K562 (cell line): ENCODE data around the gene APOC4. TPM values are rescaled to one million over a fixed set of nuclear protein-coding genes. Genes with fewer than 3 reads are reported as not detected.

Experiments
- GTF2A2 ChIP-seq: IDR thresholded peaks from 2 replicates; pipeline ENCODE4 v1.6.1; 2016; ENCODE audit warnings: mild to moderate bottlenecking, missing genetic modification characterization, missing compliant biosample characterization
- NFRKB ChIP-seq: fragments of 450-650 bp; IDR thresholded peaks from 2 replicates; pipeline ENCODE4 v1.6.1; 2016; ENCODE audit warnings: low read depth
- ZNF586 ChIP-seq: fragments of 450-650 bp; formaldehyde crosslinking; conservative IDR thresholded peaks from 2 replicates; pipeline ENCODE4 v1.4.0; 2020; ENCODE audit warnings: mild to moderate bottlenecking, moderate library complexity
- ZNF592 ChIP-seq: fragments of 450-650 bp; IDR thresholded peaks from 2 replicates; pipeline ENCODE4 v1.6.1; 2017; ENCODE audit warnings: antibody characterized with exemption, mild to moderate bottlenecking
- polyA plus RNA-seq, 8 experiments: library from polyadenylated mRNA; depleted of rRNA in 4 of 8; stranded (reverse) in 5 of 8; unstranded in 3 of 8; fragments of >200 nt; fragmentation: Nextera tagmentation in 2 of 8; fragmentation: Illumina TruSeq in 1 of 8; extraction: Ambion mirVana in 2 of 8; extraction: Trizol in 1 of 8; gene quantifications; 2 replicates each; pipeline versions ENCODE4 v1.2.1 to v1.2.3, GENCODE V29; 2011 to 2014; ENCODE audit warnings: inconsistent platforms in 1 of 8, missing spikeins in 1 of 8
- total RNA-seq, 7 experiments: library from RNA; depleted of rRNA in 6 of 7; stranded (reverse); fragments of >200 nt in 6 of 7; fragmentation: Illumina TruSeq in 2 of 7; extraction: Trizol in 2 of 7; gene quantifications; 2 replicates each; pipeline versions ENCODE4 v1.2.1 to v1.2.3, GENCODE V29; 2011 to 2021; ENCODE audit warnings: low replicate concordance in 1 of 7
- TF ChIP-seq, protein P1 (sequence below), 2 experiments: fragments of 450-650 bp; IDR thresholded peaks; 2 replicates each; pipeline ENCODE4 v1.6.1; 2016; ENCODE audit warnings: mild to moderate bottlenecking in 2 of 2, borderline replicate concordance in 1 of 2, low read depth in 1 of 2, moderate library complexity in 1 of 2
- TF ChIP-seq, protein P2 (sequence below): fragments of 450-650 bp; IDR thresholded peaks from 2 replicates; pipeline ENCODE4 v1.6.1; 2016; ENCODE audit warnings: low read depth, mild to moderate bottlenecking, moderate library complexity
- TF ChIP-seq, protein P3 (sequence below): sonication (generic); formaldehyde crosslinking; IDR thresholded peaks from 2 replicates; pipeline ENCODE4 v1.9.0; 2022; ENCODE audit warnings: mild to moderate bottlenecking, missing genetic modification reagents

APOC4 gene
- total and polyA plus RNA-seq, 9 of the 15 experiments (the other 6 are each of a cell fraction or from before 2014, with no cell fraction given), result 0.46 TPM; not detected in 8

GRCh38 chr19:44903602-44904425 is 38.2 kb upstream of the APOC4 start (continued):
- TF ChIP-seq, protein P1, sequence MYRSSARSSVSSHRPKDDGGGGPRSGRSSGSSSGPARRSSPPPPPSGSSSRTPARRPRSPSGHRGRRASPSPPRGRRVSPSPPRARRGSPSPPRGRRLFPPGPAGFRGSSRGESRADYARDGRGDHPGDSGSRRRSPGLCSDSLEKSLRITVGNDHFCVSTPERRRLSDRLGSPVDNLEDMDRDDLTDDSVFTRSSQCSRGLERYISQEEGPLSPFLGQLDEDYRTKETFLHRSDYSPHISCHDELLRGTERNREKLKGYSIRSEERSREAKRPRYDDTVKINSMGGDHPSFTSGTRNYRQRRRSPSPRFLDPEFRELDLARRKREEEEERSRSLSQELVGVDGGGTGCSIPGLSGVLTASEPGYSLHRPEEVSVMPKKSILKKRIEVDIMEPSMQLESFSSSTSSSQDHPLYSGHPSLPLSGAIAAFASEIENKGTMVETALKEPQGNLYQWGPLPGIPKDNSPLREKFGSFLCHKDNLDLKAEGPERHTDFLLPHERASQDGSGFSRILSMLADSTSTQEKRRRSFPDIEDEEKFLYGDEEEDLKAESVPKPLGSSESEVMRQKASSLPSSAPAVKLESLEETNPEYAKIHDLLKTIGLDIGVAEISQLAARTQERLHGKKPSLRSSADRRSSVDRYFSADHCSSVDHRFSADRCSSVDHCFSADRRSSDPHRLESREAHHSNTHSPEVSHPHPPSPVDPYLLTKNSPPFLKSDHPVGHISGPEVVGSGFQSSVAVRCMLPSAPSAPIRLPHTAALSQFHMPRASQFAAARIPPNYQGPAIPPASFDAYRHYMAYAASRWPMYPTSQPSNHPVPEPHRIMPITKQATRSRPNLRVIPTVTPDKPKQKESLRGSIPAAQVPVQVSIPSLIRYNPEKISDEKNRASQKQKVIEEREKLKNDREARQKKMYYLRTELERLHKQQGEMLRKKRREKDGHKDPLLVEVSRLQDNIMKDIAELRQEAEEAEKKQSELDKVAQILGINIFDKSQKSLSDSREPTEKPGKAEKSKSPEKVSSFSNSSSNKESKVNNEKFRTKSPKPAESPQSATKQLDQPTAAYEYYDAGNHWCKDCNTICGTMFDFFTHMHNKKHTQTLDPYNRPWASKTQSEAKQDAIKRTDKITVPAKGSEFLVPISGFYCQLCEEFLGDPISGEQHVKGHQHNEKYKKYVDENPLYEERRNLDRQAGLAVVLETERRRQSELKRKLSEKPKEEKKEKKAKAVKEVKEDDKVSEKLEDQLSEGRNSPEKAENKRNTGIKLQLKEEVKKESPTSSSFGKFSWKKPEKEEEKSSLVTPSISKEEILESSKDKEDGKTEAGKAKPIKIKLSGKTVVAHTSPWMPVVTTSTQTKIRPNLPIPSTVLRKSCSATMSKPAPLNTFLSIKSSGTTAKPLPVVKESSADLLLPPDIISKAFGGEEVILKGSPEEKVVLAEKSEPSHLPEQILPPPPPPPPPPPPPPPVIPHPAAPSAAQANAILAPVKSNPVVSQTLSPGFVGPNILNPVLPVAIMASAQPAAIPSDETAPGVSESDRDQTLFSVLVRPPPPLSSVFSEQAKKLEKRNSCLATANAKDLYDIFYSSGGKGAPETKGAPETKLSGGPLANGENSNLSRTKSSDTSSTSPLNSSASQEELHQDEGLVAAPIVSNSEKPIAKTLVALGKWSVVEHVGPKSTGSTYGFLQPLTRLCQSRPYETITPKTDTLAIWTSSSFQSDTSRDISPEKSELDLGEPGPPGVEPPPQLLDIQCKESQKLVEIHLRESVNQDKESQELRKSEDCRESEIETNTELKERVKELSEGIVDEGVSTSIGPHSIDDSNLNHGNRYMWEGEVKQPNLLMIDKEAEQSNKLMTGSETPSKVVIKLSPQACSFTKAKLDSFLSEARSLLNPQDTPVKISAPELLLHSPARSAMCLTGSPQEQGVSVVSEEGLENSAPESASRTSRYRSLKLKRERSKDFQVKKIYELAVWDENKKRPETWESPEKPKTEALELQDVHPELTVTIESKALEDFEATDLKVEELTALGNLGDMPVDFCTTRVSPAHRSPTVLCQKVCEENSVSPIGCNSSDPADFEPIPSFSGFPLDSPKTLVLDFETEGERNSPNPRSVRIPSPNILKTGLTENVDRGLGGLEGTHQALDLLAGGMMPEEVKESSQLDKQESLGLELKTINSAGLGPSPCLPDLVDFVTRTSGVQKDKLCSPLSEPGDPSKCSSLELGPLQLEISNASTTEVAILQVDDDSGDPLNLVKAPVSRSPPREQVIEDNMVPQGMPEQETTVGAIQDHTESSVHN (IDR thresholded peaks at IDR 0.05; ENCODE audit: borderline replicate concordance in 1 of 2, low read depth in 1 of 2), result no peak
- TF ChIP-seq ZNF586 (CRISPR knock-in tag), result no peak
- TF ChIP-seq NFRKB, result no peak
- TF ChIP-seq ZNF592, result peak; percentile 61; the same call in 1 of the 2 replicates
- TF ChIP-seq, protein P2, sequence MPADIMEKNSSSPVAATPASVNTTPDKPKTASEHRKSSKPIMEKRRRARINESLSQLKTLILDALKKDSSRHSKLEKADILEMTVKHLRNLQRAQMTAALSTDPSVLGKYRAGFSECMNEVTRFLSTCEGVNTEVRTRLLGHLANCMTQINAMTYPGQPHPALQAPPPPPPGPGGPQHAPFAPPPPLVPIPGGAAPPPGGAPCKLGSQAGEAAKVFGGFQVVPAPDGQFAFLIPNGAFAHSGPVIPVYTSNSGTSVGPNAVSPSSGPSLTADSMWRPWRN, result no peak
- no peak for TF ChIP-seq GTF2A2 (tag)
- TF ChIP-seq, protein P3, sequence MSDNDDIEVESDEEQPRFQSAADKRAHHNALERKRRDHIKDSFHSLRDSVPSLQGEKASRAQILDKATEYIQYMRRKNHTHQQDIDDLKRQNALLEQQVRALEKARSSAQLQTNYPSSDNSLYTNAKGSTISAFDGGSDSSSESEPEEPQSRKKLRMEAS, result no peak; the same call in 1 of the 2 replicates
